Activated naive CD4-positive, alpha-beta T cell treated with anti-CD3 and anti-CD28 coated beads, Interleukin-2, amount 50 U/mL, for 24 hours (primary cell): ENCODE results near the gene GYS1.

Experiments used
- H3K27ac Mint-ChIP-seq: one replicate; pipeline ENCODE4 v1.8.0; 2021; ENCODE audit warnings: mild to moderate bottlenecking, mixed read lengths
- H3K27me3 Mint-ChIP-seq: one replicate; pipeline ENCODE4 v1.8.0; 2021; ENCODE audit warnings: mixed read lengths
- H3K36me3 Mint-ChIP-seq: one replicate; pipeline ENCODE4 v1.8.0; 2021; ENCODE audit warnings: mixed read lengths
- H3K4me1 Mint-ChIP-seq: one replicate; pipeline ENCODE4 v1.8.0; 2021; ENCODE audit warnings: mixed read lengths
- H3K4me3 Mint-ChIP-seq: one replicate; pipeline ENCODE4 v1.8.0; 2021; ENCODE audit warnings: mild to moderate bottlenecking, mixed read lengths
- H3K9me3 Mint-ChIP-seq: one replicate; pipeline ENCODE4 v1.8.0; 2021; ENCODE audit warnings: mixed read lengths

GYS1 gene

DNA sequence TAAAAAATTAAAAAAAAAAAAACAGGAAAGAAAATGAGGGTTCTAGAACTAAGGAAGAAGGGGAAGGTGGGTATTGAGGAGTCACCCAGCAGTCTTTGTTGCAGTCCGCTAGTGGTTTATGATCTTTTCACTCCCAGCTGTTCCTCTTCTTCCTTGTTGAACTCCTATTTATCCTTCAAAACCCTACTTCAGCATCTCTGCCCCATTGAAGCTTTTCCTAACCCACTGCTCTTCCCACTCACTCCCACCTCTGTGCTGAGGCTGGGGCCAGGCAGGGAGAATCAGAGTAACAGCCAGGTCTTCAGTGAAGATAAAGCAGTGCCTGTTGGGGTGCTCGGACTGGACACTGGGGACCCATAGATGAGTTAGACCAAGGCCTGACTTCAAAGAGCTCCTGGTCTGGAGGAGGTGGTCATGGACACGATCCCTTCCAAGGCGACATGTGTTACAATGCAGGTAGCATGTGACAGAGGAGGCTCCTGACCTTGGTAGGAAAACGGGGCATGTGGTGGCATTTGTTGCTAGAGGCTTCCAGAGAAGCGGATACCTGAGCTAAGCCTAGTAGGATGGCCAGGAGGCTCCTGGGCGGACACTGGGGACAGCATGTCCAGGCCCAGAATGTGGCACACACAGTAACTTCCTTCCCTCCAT, 12.0 kb upstream of the GYS1 start:
- H3K36me3 Mint-ChIP-seq: no peaks in the 10 kb centered on the region
- no peak overlapping the region for H3K27ac Mint-ChIP-seq
- no peaks in the 10 kb centered on the region for H3K9me3 Mint-ChIP-seq
- no peaks in the 10 kb centered on the region for H3K4me1 Mint-ChIP-seq
- no peaks in the 10 kb centered on the region for H3K27me3 Mint-ChIP-seq
- H3K4me3 Mint-ChIP-seq: no peak overlapping the region

DNA sequence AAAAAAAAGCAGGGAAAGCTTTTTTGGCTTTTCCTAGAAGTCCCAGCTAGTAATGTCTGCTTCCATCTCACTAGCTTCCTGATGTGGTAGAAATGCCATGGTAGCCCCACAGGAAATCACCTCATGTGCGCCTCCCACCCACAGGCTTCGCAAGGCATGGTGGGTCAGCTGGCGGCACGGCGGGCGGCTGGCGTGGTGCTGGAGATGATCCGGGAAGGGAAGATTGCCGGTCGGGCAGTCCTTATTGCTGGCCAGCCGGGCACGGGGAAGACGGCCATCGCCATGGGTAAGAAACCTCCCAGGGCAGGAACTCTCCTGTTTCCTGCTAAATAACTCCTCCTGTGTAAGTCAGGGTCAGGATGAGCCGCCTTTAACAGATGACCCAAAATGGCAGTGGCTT, 11.0 kb upstream of the GYS1 start:
- H3K27ac Mint-ChIP-seq: no peak overlapping the region
- peaks cover 7% of the 10 kb centered on the region for H3K4me1 Mint-ChIP-seq
- H3K27me3 Mint-ChIP-seq: no peaks in the 10 kb centered on the region
- H3K9me3 Mint-ChIP-seq: no peaks in the 10 kb centered on the region
- peaks cover 2% of the 10 kb centered on the region for H3K36me3 Mint-ChIP-seq
- no peak overlapping the region for H3K4me3 Mint-ChIP-seq

DNA sequence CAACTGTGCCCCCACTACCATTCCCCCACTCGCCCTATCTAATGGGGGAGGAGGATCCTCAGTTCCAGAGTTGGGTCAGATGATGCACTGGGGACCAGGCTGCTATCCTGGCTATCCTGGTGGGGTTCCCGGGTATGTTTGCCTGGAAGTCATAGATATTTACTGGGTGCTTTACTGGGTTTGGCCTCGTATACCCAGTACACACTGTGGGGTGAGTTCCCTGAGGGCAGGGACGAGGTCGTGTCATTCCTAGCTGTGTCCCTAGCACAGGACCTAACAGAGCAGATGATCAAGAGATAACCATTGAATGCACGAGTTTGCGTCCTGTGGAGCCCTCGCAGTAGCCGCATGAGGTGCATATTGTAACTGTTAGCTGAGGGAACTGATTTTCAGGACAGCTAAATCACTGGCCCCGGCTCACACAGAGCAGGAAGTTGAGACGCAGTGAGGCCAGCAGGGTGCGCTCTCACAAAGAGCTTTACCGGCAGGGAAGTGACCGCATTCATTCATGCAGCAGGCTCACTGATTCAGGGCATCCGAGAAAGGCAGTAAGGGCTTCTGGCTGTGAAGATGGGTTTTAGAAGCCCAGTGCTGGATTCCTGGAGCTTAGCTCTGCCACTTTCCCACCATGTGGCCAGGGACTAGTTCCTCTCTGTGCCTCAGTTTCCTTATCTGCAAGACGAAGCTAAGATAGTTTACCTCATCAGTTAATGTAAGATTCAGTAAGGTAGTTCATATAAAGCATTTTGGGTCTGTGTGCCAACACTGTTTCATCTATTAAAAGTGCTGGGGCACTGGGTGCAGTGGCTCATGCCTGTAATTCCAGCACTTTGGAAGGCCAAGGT, 6.6 kb upstream of the GYS1 start:
- peaks cover 6% of the 10 kb centered on the region for H3K36me3 Mint-ChIP-seq
- H3K27ac Mint-ChIP-seq: no peak overlapping the region
- H3K9me3 Mint-ChIP-seq: no peaks in the 10 kb centered on the region
- no peaks in the 10 kb centered on the region for H3K27me3 Mint-ChIP-seq
- no peak overlapping the region for H3K4me3 Mint-ChIP-seq
- H3K4me1 Mint-ChIP-seq: peaks cover 24% of the 10 kb centered on the region

DNA sequence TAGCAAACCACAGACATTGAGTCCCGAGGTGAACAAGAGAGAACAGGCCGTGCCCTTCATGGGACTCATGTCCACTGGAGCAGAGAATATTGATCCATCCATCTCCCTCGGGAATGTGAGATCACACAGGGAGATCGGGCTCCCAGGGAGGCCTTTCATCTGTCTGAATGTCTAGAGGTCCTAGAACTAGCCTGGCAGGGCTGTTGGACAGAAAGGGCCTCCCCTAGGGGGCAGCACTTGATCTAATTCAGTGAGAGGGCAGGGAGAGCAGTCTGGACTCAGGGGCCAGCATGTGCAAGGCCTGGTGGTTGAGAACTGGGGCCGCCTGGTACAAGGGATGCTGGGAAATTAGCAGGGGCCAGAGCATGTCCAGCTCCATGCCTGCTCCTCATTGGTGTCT, 4.9 kb upstream of the GYS1 start:
- H3K9me3 Mint-ChIP-seq: no peaks in the 10 kb centered on the region
- peaks cover 9% of the 10 kb centered on the region for H3K36me3 Mint-ChIP-seq
- H3K4me1 Mint-ChIP-seq: peaks cover 34% of the 10 kb centered on the region
- no peaks in the 10 kb centered on the region for H3K27me3 Mint-ChIP-seq
- H3K27ac Mint-ChIP-seq: no peak overlapping the region
- H3K4me3 Mint-ChIP-seq: no peak overlapping the region

DNA sequence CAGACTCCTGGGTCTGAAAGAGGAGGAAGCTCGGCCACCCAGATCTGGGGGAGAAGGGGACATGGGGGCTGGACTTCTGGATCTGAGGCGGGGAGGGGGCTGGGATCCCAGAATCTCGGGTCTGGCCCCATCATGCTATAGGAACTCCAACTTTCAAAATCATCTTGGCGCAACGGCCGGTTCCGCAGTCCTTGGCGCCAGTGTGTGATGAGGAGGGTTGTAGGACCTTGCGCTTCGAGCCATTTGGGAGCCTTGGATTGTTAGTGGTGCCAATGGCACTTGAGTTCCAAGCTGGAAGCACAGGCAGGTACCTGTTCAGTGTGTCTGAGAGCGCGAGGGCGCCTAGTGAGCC, 902 bp upstream of the GYS1 start:
- Mint-ChIP-seq H3K27me3 (no peaks in the 10 kb centered on the region), H3K27ac (peak overlapping the region; percentile 98), H3K4me3 (peak overlapping the region; percentile 98), H3K4me1 (peaks cover 46% of the 10 kb centered on the region), H3K36me3 (peaks cover 10% of the 10 kb centered on the region), H3K9me3 (no peaks in the 10 kb centered on the region)

DNA sequence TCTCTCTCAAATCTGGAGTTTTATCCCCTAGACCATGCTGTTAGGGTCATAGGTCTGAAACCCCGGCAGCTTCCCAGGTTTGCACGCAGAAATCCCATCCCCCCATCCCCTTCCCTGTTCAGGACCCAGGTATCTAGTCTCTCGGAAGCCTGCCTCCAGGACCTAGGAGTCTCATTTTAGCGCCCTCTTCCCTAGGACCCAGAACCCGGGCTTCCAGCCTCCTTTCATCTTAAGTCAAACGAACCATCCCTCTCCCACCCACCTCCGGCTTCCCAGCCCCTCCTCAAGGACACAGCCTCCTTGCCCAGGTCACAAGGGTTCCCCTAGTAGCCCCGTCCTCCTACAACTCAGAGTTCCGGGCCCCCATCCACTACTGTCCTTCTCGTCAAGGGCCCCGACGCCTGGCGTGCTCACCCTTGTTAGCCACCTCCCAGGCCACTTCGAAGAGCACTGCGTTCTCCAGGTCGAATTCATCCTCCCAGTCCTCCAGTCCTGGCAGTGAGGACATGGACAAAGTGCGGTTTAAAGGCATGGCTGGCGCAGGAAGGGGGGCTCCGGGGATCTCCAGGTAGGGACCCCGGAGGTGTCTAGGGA, 431 bp downstream of the GYS1 start:
- H3K27ac Mint-ChIP-seq: peak overlapping the region; percentile 79
- peaks cover 51% of the 10 kb centered on the region for H3K4me1 Mint-ChIP-seq
- H3K9me3 Mint-ChIP-seq: no peaks in the 10 kb centered on the region
- peak overlapping the region; percentile 98 for H3K4me3 Mint-ChIP-seq
- H3K27me3 Mint-ChIP-seq: no peaks in the 10 kb centered on the region
- H3K36me3 Mint-ChIP-seq: peaks cover 10% of the 10 kb centered on the region

DNA sequence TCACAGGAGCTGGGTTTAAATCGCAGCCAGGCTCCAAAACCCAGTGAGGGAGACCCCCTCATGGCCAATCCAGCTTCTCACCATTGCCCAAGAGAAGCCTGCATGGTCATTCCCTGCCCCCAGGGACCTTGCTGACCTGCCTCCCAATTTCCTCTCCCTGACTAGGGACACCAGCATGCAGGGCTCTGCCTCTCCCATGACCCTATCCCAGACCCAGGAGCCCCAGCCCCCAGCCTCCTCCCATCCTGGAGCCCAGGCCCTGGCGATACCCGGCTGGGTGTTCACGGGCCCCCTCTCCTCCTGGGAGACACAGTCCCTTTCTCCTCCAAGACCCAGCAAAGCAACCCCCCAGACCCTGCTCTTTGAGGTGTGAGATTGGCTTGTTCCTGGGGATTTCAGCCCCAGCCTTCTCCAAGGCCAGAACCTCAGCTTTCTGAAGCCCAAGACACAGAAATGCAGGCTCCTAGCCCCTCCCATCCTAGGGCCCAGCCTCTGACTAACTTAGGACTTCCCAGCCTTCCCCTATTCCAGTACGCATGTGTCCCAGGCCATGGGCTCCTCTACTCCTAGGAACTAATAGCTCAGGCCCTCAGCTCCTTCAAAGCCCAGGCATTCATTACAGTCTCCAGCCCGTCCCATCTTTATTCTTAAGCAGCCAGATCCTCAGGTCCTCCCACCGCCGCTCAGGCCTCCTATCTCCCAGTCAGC, 1.1 kb downstream of the GYS1 start:
- Mint-ChIP-seq H3K36me3 (peaks cover 10% of the 10 kb centered on the region), H3K9me3 (no peaks in the 10 kb centered on the region), H3K27ac (peak overlapping the region; percentile 79), H3K27me3 (no peaks in the 10 kb centered on the region), H3K4me1 (peaks cover 52% of the 10 kb centered on the region), H3K4me3 (peak overlapping the region; percentile 98)

DNA sequence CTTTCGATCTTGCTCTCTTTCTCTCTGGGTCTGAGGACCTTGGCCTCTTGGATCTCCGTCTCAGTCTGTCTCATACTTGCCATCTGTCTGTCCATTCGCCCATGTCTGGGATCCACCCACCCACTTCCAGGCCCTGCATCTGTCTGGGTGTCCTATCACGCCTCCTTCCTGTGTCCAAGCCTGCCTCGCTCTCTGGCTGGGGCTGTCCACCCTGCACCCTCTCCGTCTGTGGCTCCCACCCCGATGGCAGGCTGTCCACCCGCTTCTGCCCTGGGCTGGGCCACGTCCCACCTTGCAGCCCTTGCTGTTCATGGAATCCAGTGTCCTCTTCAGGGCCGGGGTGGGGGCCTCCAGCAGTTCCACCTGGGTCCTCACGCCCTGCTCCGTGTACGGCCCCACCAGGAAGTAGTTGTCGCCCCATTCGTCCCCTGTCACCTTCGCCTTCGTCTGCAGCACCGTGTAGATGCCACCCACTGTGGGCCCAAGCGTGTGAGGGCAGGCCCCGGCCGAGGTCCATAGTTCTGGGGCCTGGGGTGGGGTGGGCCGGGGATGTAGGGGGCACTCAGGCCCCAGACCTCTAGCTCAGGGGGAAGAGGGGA, 2.0 kb downstream of the GYS1 start:
- Mint-ChIP-seq H3K36me3 (peaks cover 10% of the 10 kb centered on the region), H3K4me3 (no peak overlapping the region), H3K9me3 (no peaks in the 10 kb centered on the region), H3K4me1 (peaks cover 50% of the 10 kb centered on the region), H3K27me3 (no peaks in the 10 kb centered on the region), H3K27ac (peak overlapping the region; percentile 65)

DNA sequence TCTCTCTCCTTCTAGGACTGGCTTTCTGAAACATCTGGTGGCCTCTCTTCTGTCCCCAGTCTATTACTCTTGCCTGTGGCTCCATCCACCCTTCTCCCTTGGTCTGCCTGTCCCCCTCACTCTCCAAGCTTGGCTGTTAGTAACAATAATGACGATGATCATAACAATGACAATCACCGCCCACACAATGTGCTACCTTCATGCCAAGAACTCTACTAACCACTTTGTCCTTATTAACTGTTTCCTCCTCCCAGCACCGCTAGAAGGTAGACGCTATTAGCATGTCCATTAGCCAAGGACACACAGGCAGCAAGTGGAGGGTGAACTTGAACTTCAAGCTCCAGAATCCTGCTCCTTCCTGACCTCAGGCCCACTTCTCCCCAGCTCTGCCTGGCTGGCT, 2.7 kb downstream of the GYS1 start:
- Mint-ChIP-seq H3K9me3 (no peaks in the 10 kb centered on the region), H3K36me3 (peaks cover 10% of the 10 kb centered on the region), H3K4me3 (no peak overlapping the region), H3K27me3 (no peaks in the 10 kb centered on the region), H3K27ac (peak overlapping the region; percentile 60), H3K4me1 (peaks cover 50% of the 10 kb centered on the region)

DNA sequence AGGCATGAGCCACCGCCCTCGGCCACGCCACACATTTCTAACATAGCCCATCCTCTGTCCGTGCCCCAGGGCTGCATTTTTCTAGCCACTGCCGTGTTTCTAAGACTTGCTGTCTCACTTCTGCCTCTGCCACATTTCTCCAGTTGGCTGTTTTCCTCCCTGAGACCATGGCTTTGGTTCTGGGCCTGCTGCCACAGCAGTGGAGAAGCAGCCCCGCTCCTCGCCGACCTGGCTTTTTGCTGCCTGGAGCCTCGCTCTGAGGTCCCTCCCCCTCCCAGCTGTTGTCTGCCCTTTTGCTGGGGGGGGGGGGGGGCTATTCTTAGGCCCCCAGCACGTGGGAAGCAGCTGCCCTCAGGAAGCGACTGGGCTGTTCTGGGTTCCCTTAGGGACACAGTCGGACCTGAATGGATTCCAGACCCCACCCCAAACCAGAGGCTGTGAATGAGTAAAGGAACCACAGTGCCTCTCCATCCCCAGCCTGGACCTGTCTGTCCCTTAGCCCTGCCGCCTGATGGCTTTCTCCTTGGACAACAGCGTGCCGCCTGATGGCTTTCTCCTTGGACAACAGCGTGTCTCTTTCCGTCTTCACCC, 3.3 kb downstream of the GYS1 start:
- Mint-ChIP-seq H3K4me1 (peaks cover 44% of the 10 kb centered on the region), H3K27me3 (no peaks in the 10 kb centered on the region), H3K36me3 (peaks cover 6% of the 10 kb centered on the region), H3K9me3 (no peaks in the 10 kb centered on the region), H3K4me3 (no peak overlapping the region), H3K27ac (no peak overlapping the region)

DNA sequence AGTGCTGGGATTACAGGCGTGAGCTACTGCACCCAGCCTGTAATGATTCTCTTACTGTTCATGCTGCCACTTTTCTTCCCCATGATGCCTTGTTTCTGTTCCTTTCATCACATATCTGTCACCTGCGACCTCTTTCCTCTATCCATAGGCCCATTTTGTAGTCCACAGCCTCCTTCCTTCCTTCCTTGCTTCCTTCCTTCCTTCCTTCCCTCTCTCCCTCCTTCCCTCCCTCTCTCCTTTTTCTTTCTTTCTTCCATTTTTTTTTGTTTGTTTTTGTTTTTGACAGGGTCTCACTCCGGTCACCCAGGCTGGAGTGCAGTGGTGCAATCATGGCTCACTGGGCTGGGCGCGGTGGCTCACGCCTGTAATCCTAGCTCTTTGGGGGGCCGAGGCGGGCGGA, 4.2 kb downstream of the GYS1 start:
- H3K36me3 Mint-ChIP-seq: peaks cover 6% of the 10 kb centered on the region
- H3K9me3 Mint-ChIP-seq: no peaks in the 10 kb centered on the region
- peaks cover 37% of the 10 kb centered on the region for H3K4me1 Mint-ChIP-seq
- no peak overlapping the region for H3K4me3 Mint-ChIP-seq
- no peak overlapping the region for H3K27ac Mint-ChIP-seq
- no peaks in the 10 kb centered on the region for H3K27me3 Mint-ChIP-seq

DNA sequence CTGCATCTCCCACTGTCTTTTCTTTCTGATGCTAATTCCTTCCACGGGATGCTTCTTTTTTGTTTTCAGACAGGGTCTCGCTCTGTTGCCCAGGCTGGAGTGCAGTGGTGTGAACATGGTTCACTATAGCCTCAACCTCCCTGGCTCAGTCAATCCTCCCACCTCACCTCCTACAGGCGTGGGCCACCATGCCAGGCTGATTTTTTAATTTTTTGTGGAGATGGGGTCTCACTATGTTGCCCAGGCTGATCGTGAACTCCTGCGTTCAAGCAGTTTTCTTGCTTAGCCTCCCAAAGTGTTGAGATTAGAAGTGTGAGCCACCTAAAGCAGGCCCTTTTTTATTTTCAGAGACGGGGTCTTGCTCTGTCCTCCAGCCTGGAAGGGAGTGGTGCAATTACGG, 4.8 kb downstream of the GYS1 start:
- no peak overlapping the region for H3K4me3 Mint-ChIP-seq
- H3K27me3 Mint-ChIP-seq: no peaks in the 10 kb centered on the region
- peak overlapping the region; percentile 57 for H3K27ac Mint-ChIP-seq
- H3K9me3 Mint-ChIP-seq: no peaks in the 10 kb centered on the region
- H3K4me1 Mint-ChIP-seq: peaks cover 33% of the 10 kb centered on the region
- H3K36me3 Mint-ChIP-seq: peaks cover 5% of the 10 kb centered on the region

DNA sequence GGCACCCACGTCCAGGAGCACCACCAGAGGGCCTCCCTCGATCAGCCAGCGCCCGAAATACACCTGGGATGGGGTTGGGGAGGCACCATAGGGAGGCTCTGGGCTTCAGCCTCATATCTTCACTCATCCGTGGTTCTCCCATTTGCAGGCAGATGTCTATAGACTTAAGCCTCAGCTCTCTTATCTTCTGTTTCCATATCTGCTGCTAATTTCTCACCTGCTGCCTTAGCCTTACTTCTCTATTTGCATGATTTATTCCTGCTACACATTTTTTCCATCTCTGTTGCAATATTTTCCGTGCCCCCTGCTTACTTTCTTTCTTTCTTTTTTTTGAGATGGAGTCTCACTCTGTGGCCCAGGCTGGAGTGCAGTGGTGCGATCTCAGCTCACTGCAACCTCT, 5.8 kb downstream of the GYS1 start:
- Mint-ChIP-seq H3K4me1 (peaks cover 31% of the 10 kb centered on the region), H3K27me3 (no peaks in the 10 kb centered on the region), H3K9me3 (no peaks in the 10 kb centered on the region), H3K4me3 (no peak overlapping the region), H3K27ac (peak overlapping the region; percentile 69), H3K36me3 (peaks cover 5% of the 10 kb centered on the region)

DNA sequence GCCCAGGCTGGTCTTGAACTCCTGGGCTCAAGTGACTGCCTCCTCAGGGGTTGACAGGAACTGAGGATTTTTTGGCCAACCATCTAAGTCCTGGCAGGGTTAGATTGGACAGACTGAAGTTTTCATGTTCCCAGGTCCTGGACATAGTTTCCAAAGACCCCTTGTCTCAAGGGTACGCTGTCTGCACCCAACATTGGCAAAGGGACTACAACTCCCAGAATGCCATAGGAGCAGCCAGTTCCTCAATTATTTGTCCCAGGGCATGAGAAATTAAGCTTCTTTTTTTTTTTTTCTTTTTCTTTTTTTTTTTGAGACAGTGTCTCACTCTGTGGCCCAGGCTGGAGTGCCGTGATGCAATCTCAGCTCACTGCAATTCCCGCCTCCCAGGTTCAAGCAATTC, 6.9 kb downstream of the GYS1 start:
- no peaks in the 10 kb centered on the region for H3K27me3 Mint-ChIP-seq
- no peak overlapping the region for H3K4me3 Mint-ChIP-seq
- H3K4me1 Mint-ChIP-seq: peaks cover 25% of the 10 kb centered on the region
- no peak overlapping the region for H3K27ac Mint-ChIP-seq
- H3K9me3 Mint-ChIP-seq: no peaks in the 10 kb centered on the region
- peaks cover 8% of the 10 kb centered on the region for H3K36me3 Mint-ChIP-seq

DNA sequence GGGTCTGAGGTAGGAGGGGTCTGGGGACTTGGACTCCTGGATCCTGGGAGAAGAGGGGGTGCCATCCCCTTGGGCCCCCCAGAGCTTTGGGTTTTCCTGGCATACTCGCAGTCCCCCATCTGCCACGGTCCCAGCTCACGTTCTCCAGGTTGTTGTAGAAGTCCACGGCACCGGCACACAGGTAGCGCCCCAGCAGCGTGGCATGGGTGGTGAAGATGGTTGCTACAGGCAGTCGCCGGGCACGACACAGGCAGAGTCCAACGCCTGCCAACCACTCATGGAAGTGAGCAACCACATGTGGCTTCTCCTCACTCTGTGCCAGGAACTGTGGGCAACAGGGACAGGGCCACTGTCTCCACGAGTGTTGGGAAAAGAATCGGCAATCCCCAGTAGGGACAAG, 7.4 kb downstream of the GYS1 start:
- Mint-ChIP-seq H3K4me1 (peaks cover 20% of the 10 kb centered on the region), H3K36me3 (peaks cover 8% of the 10 kb centered on the region), H3K4me3 (no peak overlapping the region), H3K9me3 (no peaks in the 10 kb centered on the region), H3K27me3 (no peaks in the 10 kb centered on the region), H3K27ac (no peak overlapping the region)
